Rectal smooth muscle tissue (tissue), 1 donor: Measurements from ENCODE around the gene CHRDL1.
"Not testable (repeated sequence)": the region's sequence is repeated elsewhere in the genome, so short reads cannot be mapped to it uniquely, and the experiment has no call there.

ENCODE experiments used
- H3K27ac ChIP-seq: one replicate; pipeline ENCODE4 v1.7.0; 2013; ENCODE audit warnings: low read depth, low read length, inconsistent platforms
- H3K27me3 ChIP-seq: one replicate; pipeline ENCODE4 v1.7.0; 2013; ENCODE audit warnings: low read length; ENCODE audit not compliant: control insufficient read depth, insufficient read depth
- H3K36me3 ChIP-seq: one replicate; pipeline ENCODE4 v1.7.0; 2013; ENCODE audit warnings: low read length; ENCODE audit not compliant: control insufficient read depth, insufficient read depth
- H3K4me1 ChIP-seq: one replicate; pipeline ENCODE4 v1.7.0; 2013; ENCODE audit warnings: low read length; ENCODE audit not compliant: control insufficient read depth, insufficient read depth
- H3K4me3 ChIP-seq: one replicate; pipeline ENCODE4 v1.7.0; 2013; ENCODE audit warnings: low read length
- H3K9ac ChIP-seq: one replicate; pipeline ENCODE4 v1.7.0; 2013; ENCODE audit warnings: low read length

Gene CHRDL1

DNA sequence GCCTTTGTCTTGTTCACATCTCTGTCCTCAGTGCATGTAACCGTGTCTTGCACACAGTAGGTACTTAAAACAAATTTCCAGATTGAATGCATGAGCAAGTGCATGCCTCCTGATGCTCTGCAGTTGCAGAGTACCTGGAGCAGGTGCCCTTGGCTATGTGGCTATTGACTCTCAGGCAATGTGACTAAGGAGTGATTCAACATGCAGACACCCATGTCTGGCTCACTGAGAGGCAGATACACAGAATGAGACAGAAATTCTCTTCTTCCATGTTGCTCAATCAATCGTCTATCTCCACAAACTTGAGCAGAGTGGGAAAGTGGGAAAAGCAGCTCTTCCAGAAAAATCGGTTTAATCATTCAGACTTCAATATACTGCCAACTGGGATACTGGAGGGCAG, 111.0 kb downstream of the CHRDL1 start:
- peaks cover under 1% of the 10 kb centered on the region for H3K27me3 ChIP-seq
- no peak overlapping the region for H3K4me3 ChIP-seq
- H3K36me3 ChIP-seq: no peaks in the 10 kb centered on the region
- H3K4me1 ChIP-seq: no peaks in the 10 kb centered on the region
- no peak overlapping the region for H3K27ac ChIP-seq
- no peak overlapping the region for H3K9ac ChIP-seq

DNA sequence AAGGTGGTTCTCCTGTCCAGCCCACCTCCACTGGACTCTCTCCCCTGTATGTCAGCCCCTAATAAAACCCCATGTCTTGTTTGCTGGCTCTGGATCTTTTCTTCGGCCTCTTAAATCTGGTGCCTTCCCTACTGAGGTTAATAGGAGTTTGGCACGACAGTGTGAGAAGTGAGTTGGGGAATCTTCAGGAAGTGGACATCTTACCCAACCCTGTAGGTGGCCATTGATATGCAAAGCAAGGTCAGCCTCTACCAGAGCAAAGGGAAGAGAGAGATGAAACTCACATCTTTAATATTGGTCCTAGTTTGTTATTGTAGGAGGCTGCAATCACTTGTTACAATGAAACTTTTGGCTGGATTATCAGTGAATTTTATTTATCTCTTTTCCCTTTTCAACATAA, 111.7 kb downstream of the CHRDL1 start:
- H3K27ac ChIP-seq: no peak overlapping the region
- no peak overlapping the region for H3K4me3 ChIP-seq
- H3K27me3 ChIP-seq: peaks cover 3% of the 10 kb centered on the region
- H3K36me3 ChIP-seq: no peaks in the 10 kb centered on the region
- no peak overlapping the region for H3K9ac ChIP-seq
- H3K4me1 ChIP-seq: no peaks in the 10 kb centered on the region

GRCh38 chrX:110678591-110678990, 117.0 kb downstream of the CHRDL1 start:
- Histone ChIP-seq H3K27ac (no peak overlapping the region), H3K27me3 (peaks cover 3% of the 10 kb centered on the region), H3K4me3 (no peak overlapping the region), H3K36me3 (no peaks in the 10 kb centered on the region), H3K4me1 (no peaks in the 10 kb centered on the region), H3K9ac (no peak overlapping the region)

DNA sequence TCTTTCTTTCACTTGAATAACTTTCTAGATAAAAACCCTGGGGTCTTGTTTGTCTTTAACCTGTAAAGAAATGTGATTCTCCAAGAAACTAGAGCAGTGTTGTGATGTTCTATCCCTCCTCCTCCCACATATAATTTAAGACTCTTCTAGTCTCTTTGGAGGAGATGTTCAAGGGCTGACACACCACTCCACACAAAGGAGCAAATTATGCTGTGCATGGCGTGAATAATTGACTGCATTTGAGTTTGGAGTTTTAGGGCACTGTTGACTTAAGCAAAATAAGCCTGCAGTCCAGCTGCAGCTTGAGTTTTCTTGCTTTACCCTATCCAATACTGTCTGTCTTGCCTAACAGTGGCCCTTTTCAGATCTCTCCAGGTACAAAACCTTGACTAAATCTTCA, 119.7 kb downstream of the CHRDL1 start:
- no peak overlapping the region for H3K9ac ChIP-seq
- H3K4me1 ChIP-seq: no peaks in the 10 kb centered on the region
- H3K27me3 ChIP-seq: peaks cover 3% of the 10 kb centered on the region
- H3K36me3 ChIP-seq: no peaks in the 10 kb centered on the region
- no peak overlapping the region for H3K27ac ChIP-seq
- H3K4me3 ChIP-seq: no peak overlapping the region

- no peaks in the 10 kb centered on the region for H3K4me1 ChIP-seq
- H3K9ac ChIP-seq: no peak overlapping the region
- no peaks in the 10 kb centered on the region for H3K27me3 ChIP-seq
- H3K27ac ChIP-seq: no peak overlapping the region
- H3K36me3 ChIP-seq: no peaks in the 10 kb centered on the region
- H3K4me3 ChIP-seq: no peak overlapping the region
Observed at GRCh38 chrX:110671068-110671803, 124.4 kb downstream of the CHRDL1 start.

- Histone ChIP-seq H3K9ac (no peak overlapping the region), H3K4me3 (no peak overlapping the region), H3K27me3 (no peaks in the 10 kb centered on the region), H3K27ac (no peak overlapping the region), H3K4me1 (no peaks in the 10 kb centered on the region), H3K36me3 (no peaks in the 10 kb centered on the region)
Observed at GRCh38 chrX:110669572-110669971, 126.0 kb downstream of the CHRDL1 start.

DNA sequence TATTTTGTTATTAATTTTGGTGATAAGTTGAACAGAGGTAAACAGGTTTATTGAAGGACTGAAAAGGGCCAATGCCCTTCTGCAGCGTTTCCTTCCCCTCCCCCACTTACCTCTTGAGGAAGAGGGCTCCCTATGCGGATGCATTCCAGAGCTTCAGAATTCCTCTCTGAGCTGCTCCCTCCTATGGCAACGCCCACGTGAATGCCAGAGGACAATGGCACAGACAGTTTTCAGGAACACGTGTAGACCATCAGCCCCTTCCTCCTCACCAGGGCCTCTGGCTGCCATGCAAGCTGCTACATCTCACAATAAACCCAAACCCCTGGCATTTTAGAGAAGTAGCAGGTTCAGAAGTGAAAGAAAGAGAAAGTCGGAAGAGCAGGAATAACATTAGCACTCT, 127.9 kb downstream of the CHRDL1 start:
- no peak overlapping the region for H3K9ac ChIP-seq
- no peaks in the 10 kb centered on the region for H3K36me3 ChIP-seq
- no peaks in the 10 kb centered on the region for H3K4me1 ChIP-seq
- no peak overlapping the region for H3K4me3 ChIP-seq
- H3K27me3 ChIP-seq: no peaks in the 10 kb centered on the region
- H3K27ac ChIP-seq: no peak overlapping the region

GRCh38 chrX:110665223-110666002, 130.2 kb downstream of the CHRDL1 start:
- Histone ChIP-seq H3K36me3 (no peaks in the 10 kb centered on the region), H3K27ac (no peak overlapping the region), H3K9ac (no peak overlapping the region), H3K4me1 (no peaks in the 10 kb centered on the region), H3K4me3 (no peak overlapping the region), H3K27me3 (no peaks in the 10 kb centered on the region)

DNA sequence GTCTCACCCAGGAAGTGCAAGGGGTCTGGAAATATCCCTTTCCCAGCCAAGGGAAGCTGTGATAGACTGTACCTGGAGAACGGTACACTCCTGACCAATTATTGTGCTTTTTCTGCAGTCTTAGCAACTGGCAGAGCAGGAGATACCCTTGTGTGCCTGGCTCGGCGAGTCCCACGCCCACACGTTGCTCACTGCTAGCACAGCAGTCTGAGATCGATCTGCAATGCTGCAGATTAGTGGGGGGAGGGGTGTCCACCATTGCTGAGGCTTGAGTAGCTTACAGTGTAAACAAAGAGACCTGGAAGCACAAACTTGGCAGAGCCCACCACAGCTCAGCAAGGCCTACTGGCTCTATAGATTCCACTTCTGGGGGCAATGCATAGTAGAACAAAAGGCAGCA, 138.5 kb downstream of the CHRDL1 start:
- H3K9ac ChIP-seq: no peak overlapping the region
- H3K4me3 ChIP-seq: no peak overlapping the region
- no peaks in the 10 kb centered on the region for H3K36me3 ChIP-seq
- no peaks in the 10 kb centered on the region for H3K27me3 ChIP-seq
- no peak overlapping the region for H3K27ac ChIP-seq
- no peaks in the 10 kb centered on the region for H3K4me1 ChIP-seq

- not testable (repeated sequence) for H3K27me3 ChIP-seq, H3K4me1 ChIP-seq, H3K4me3 ChIP-seq, H3K36me3 ChIP-seq, H3K27ac ChIP-seq, H3K9ac ChIP-seq
Observed at GRCh38 chrX:110654280-110654679, 141.3 kb downstream of the CHRDL1 start.

DNA sequence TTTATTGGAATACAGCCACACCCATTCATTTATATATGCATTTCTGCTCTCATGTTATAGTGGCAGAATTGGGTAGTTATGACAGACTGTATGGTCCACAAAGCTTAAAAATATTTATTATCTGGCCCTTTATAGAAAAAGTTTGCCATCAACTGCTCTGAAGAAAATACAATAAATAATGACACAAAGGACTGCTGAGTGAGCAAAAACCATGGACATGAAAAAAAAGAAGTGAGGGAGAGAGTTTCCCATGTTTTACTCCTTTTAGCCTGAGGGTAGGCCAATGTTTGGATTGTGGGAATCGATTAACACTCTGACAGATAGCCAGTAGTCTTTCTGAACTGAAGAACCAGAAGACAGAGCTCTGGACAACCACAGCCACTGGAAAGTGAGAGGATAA, 149.2 kb downstream of the CHRDL1 start:
- no peak overlapping the region for H3K4me3 ChIP-seq
- H3K27me3 ChIP-seq: no peaks in the 10 kb centered on the region
- H3K27ac ChIP-seq: no peak overlapping the region
- H3K36me3 ChIP-seq: no peaks in the 10 kb centered on the region
- H3K9ac ChIP-seq: no peak overlapping the region
- no peaks in the 10 kb centered on the region for H3K4me1 ChIP-seq
